ENCODE data around the gene REEP1. TPM values are rescaled to one million over a fixed set of nuclear protein-coding genes. Genes with fewer than 3 reads are reported as not detected.
A peak's percentile ranks its signal among the peaks of the same experiment; 100 is the strongest.

REEP1 gene
- total and polyA plus RNA-seq, 7 donors = 0.23 to 98.0 (median 44.9) TPM

- Histone ChIP-seq H3K4me3 (no peak overlapping the region), H3K9me3 (peaks cover 0 to 7% (median 5%) of the 10 kb centered on the region in 4 donors), H3K27ac (peak overlapping the region in 1 of 4 donors; percentile 67), H3K4me1 (peaks cover 0 to 36% (median 32%) of the 10 kb centered on the region in 4 donors), H3K36me3 (peaks cover 0 to 9% (median 4%) of the 10 kb centered on the region in 4 donors), H3K27me3 (no peaks in the 10 kb centered on the region)
- WGBS, 2 donors = 95 to 97% methylated on average over 3 of the region's 3 CpGs
- no peak for TF ChIP-seq CTCF (IDR thresholded peaks at IDR 0.05)
- no peak for TF ChIP-seq EP300 (IDR thresholded peaks at IDR 0.05)
- no peak for TF ChIP-seq POLR2A (IDR thresholded peaks at IDR 0.05)
- TF ChIP-seq POLR2AphosphoS5 (IDR thresholded peaks at IDR 0.05) = no peak
- intact Hi-C loops (cut with DNase I) = no loop called here
- DNase-seq = no peak
These were observed 61.5 kb downstream of the REEP1 start for GRCh38 chr2:86275962-86276361.

GRCh38 chr2:86275384-86275799 is 62.0 kb downstream of the REEP1 start:
- 27 to 59% methylated on average over 4 of the region's 4 CpGs for WGBS, 2 donors
- H3K27ac ChIP-seq = peak overlapping the region; percentile 23 to 67 (median 51)
- DNase-seq = no peak
- H3K27me3 ChIP-seq = no peaks in the 10 kb centered on the region
- H3K4me3 ChIP-seq = no peak overlapping the region
- intact Hi-C loops (cut with DNase I) = no loop called here
- peaks cover 0 to 14% (median 4%) of the 10 kb centered on the region in 4 donors for H3K36me3 ChIP-seq
- peaks cover 0 to 31% (median 26%) of the 10 kb centered on the region in 4 donors for H3K4me1 ChIP-seq
- no peak for TF ChIP-seq EP300 (IDR thresholded peaks at IDR 0.05)
- TF ChIP-seq POLR2A (IDR thresholded peaks at IDR 0.05) = no peak
- TF ChIP-seq CTCF (IDR thresholded peaks at IDR 0.05) = no peak
- TF ChIP-seq POLR2AphosphoS5 (IDR thresholded peaks at IDR 0.05) = no peak
- H3K9me3 ChIP-seq = peaks cover 0 to 11% (median 7%) of the 10 kb centered on the region in 4 donors

- peak; percentile 79 for DNase-seq
- Histone ChIP-seq H3K27me3 (no peaks in the 10 kb centered on the region), H3K4me3 (no peak overlapping the region), H3K36me3 (peaks cover 0 to 14% (median 4%) of the 10 kb centered on the region in 4 donors), H3K27ac (peak overlapping the region; percentile 23 to 67 (median 51)), H3K9me3 (peaks cover 2 to 11% (median 7%) of the 10 kb centered on the region in 4 donors), H3K4me1 (peaks cover 0 to 26% (median 21%) of the 10 kb centered on the region in 4 donors)
- 18 to 67% methylated on average over 3 of the region's 3 CpGs for WGBS, 2 donors
- peak in 1 of 4 donors; percentile 5 for TF ChIP-seq POLR2AphosphoS5 (IDR thresholded peaks at IDR 0.05)
- TF ChIP-seq EP300 (IDR thresholded peaks at IDR 0.05) = no peak
- no peak for TF ChIP-seq CTCF (IDR thresholded peaks at IDR 0.05)
- intact Hi-C loops (cut with DNase I) = no loop called here
These were observed 62.5 kb downstream of the REEP1 start for GRCh38 chr2:86274918-86275275.

- Histone ChIP-seq H3K4me3 (no peak overlapping the region), H3K27me3 (no peaks in the 10 kb centered on the region), H3K4me1 (peaks cover 0 to 21% (median 16%) of the 10 kb centered on the region in 4 donors), H3K9me3 (peaks cover 2 to 11% (median 7%) of the 10 kb centered on the region in 4 donors), H3K36me3 (peaks cover 0 to 14% (median 4%) of the 10 kb centered on the region in 4 donors), H3K27ac (peak overlapping the region; percentile 23 to 67 (median 51))
- WGBS, 2 donors = 47 to 61% methylated on average over 5 of the region's 5 CpGs
- TF ChIP-seq CTCF (IDR thresholded peaks at IDR 0.05) (no peak), POLR2AphosphoS5 (IDR thresholded peaks at IDR 0.05) (no peak), EP300 (IDR thresholded peaks at IDR 0.05) (no peak), POLR2A (IDR thresholded peaks at IDR 0.05) (no peak)
- no peak for DNase-seq
- intact Hi-C loops (cut with DNase I) = no loop called here
These were observed 63.0 kb downstream of the REEP1 start for GRCh38 chr2:86274265-86274917.
